PFSK-1 (cell line): ENCODE measurements around the gene MEGF10.

Experiments
- FOXP2 ChIP-seq: optimal IDR thresholded peaks from 2 replicates; pipeline ENCODE3; 2011; ENCODE audit warnings: borderline replicate concordance, control low read depth, inconsistent platforms; ENCODE audit not compliant: insufficient read depth; ENCODE audit errors: extremely low read length, extremely low read depth
- POLR2AphosphoS5 ChIP-seq: IDR thresholded peaks from 2 replicates; pipeline ENCODE4 v1.6.1; 2012; ENCODE audit warnings: low read depth, mild to moderate bottlenecking, control low read depth, low read length, moderate library complexity
- SIN3A ChIP-seq: IDR thresholded peaks from 2 replicates; pipeline ENCODE4 v1.6.1; 2012; ENCODE audit warnings: mild to moderate bottlenecking, low read length, moderate library complexity, borderline replicate concordance; ENCODE audit not compliant: insufficient read depth
- TAF1 ChIP-seq: IDR thresholded peaks from 2 replicates; pipeline ENCODE4 v1.6.1; 2012; ENCODE audit warnings: low read length, control low read depth, borderline replicate concordance; ENCODE audit not compliant: insufficient read depth
- TF ChIP-seq, protein P1 (sequence below), 2 experiments: IDR thresholded peaks; 2 replicates each; pipeline versions ENCODE4 v1.6.1 to v1.8.0; 2011 to 2012; ENCODE audit warnings: low read depth in 2 of 2, low read length in 2 of 2, control low read depth in 1 of 2, inconsistent platforms in 1 of 2, mild to moderate bottlenecking in 1 of 2, moderate library complexity in 1 of 2; ENCODE audit not compliant: insufficient read depth in 1 of 2

The MEGF10 gene

DNA sequence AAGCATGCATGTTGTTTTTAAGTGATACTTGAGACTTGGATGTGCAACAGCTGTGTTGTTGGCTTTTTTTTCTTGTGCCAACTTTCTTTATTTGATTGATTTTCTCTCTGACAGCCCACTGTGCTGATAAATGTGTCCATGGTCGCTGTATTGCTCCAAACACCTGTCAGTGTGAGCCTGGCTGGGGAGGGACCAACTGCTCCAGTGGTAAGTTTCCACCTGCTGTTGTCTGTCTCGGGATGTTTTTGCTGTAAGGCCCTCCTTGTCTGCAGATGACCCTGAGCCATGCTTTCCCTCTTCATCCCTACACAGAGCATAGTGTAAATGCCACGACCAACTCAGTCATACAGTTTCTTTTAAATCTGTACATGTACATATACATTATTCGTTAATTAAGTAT lies 79.2 kb downstream of the MEGF10 start:
- TF ChIP-seq TAF1, result no peak
- no peak for TF ChIP-seq FOXP2
- TF ChIP-seq SIN3A, result no peak
- TF ChIP-seq, protein P1, sequence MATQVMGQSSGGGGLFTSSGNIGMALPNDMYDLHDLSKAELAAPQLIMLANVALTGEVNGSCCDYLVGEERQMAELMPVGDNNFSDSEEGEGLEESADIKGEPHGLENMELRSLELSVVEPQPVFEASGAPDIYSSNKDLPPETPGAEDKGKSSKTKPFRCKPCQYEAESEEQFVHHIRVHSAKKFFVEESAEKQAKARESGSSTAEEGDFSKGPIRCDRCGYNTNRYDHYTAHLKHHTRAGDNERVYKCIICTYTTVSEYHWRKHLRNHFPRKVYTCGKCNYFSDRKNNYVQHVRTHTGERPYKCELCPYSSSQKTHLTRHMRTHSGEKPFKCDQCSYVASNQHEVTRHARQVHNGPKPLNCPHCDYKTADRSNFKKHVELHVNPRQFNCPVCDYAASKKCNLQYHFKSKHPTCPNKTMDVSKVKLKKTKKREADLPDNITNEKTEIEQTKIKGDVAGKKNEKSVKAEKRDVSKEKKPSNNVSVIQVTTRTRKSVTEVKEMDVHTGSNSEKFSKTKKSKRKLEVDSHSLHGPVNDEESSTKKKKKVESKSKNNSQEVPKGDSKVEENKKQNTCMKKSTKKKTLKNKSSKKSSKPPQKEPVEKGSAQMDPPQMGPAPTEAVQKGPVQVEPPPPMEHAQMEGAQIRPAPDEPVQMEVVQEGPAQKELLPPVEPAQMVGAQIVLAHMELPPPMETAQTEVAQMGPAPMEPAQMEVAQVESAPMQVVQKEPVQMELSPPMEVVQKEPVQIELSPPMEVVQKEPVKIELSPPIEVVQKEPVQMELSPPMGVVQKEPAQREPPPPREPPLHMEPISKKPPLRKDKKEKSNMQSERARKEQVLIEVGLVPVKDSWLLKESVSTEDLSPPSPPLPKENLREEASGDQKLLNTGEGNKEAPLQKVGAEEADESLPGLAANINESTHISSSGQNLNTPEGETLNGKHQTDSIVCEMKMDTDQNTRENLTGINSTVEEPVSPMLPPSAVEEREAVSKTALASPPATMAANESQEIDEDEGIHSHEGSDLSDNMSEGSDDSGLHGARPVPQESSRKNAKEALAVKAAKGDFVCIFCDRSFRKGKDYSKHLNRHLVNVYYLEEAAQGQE (IDR thresholded peaks at IDR 0.05; ENCODE audit: insufficient read depth in 1 of 2, low read depth in 2 of 2, low read length in 2 of 2), result no peak
- TF ChIP-seq POLR2AphosphoS5, result no peak

DNA sequence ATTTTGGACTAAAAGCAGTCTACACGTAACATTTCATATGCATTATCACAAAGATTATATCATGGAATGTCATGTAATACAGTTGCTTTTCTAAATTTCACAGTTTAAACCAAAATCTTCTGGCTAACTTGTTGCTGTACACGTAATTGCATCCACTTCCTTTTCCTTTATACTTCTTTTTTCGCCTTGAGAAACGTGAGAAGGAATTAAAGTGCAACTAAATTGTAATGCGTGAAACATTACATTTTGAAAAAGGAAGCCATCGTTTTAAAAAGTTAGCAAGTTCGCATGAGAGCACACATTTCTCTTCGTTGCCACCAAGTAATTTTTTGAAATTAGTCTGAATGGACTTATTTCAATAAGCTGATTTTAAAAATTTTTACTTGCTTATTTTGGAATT lies 80.0 kb downstream of the MEGF10 start:
- TF ChIP-seq, protein P1 (IDR thresholded peaks at IDR 0.05; ENCODE audit: insufficient read depth in 1 of 2, low read depth in 2 of 2, low read length in 2 of 2), result no peak
- TF ChIP-seq FOXP2 (no peak), SIN3A (no peak), TAF1 (no peak), POLR2AphosphoS5 (no peak)

DNA sequence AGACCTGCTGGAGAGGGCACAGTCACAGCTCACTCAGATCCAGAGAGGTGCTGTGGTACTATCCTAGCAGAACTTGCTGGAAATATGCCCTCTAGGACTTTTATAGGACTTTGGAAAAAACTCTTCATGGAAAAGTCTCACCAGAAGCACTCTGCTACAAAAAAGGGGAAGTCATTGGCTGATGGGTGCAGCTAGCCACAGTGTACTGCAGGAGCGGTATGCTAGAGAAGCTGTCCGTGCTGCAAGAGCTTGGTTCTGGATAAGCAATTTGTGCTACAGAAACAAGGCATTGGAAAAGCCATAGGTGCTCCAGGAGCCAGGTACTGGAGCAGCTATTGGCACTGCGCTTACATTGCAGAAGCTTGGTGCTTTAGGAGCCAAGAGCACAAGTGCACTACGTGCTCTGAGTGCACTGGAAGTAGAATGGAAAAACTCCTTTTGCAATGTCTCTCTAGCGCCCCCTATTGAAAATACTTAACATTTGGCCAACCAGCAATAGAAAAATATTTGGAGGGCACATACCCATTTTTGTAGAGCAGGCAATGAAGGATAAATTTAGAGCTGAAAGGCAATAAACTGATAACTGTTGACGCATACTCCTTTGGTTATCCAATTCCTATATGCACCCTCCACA lies 83.4 kb downstream of the MEGF10 start:
- TF ChIP-seq POLR2AphosphoS5 (no peak), TAF1 (no peak), SIN3A (no peak), FOXP2 (no peak)
- TF ChIP-seq, protein P1 (IDR thresholded peaks at IDR 0.05; ENCODE audit: insufficient read depth in 1 of 2, low read depth in 2 of 2, low read length in 2 of 2), result no peak

DNA sequence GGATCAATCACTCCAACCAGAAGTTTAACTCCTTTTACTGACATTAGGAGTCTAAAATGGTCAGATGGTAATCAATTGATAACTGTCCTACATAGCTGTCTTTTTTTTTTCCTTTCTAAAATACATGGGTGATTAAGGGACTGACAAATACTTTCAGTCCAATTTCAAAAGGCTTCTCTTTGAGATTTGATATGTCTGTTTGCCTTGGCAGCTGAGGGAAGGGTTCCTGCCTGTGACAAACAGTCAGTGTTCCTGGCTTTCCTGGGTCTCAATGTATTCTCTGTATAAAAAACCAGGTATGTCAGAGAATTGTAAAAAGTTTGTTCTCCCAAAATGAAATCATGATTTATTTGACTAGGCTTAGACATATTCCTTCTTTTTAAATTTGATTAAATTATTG lies 84.5 kb downstream of the MEGF10 start:
- TF ChIP-seq, protein P1 (IDR thresholded peaks at IDR 0.05; ENCODE audit: insufficient read depth in 1 of 2, low read depth in 2 of 2, low read length in 2 of 2), result no peak
- TF ChIP-seq FOXP2 (no peak), TAF1 (no peak), SIN3A (no peak), POLR2AphosphoS5 (no peak)

DNA sequence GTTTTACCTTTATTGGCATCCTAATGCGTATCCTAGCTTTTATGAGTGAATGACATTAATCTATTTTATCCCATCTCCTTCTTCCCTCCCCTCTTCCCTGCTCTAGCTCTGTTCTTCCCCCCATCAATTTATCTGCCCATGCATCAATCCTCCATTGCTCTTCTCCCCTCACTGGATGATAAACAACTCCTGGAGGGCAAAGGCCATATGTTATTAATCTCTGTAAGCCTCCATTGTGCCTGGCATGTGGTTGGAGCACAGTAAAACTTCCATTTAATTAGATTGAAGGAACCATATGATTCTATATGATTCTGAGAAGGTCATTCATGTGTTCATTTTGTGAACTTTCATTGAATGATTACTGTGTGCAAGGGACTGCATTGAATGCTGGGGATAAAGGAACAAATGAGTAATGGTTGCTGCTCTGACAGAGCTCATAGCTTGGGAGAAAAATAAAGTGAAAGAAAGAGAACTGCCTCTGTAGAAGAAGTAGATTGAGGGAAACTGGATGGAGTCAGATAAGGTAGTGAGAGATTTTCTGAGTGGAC lies 85.0 kb downstream of the MEGF10 start:
- TF ChIP-seq TAF1, result no peak
- no peak for TF ChIP-seq FOXP2
- no peak for TF ChIP-seq SIN3A
- TF ChIP-seq, protein P1 (IDR thresholded peaks at IDR 0.05; ENCODE audit: insufficient read depth in 1 of 2, low read depth in 2 of 2, low read length in 2 of 2), result no peak
- TF ChIP-seq POLR2AphosphoS5, result no peak
